Sigmoid colon (tissue), 7 donors: ENCODE measurements around the gene GATB. TPM values are rescaled to one million over a fixed set of nuclear protein-coding genes. Genes with fewer than 3 reads are reported as not detected.

ENCODE experiments used
- DNase-seq: peaks from one replicate; pipeline ENCODE4 v3.0.0-alpha.2; 2019
- H3K27ac ChIP-seq, 4 donors: fragments of 200-600 bp; sonication (generic); one replicate each; pipeline ENCODE4 v1.5.1; 2016 to 2019; ENCODE audit warnings: mild to moderate bottlenecking in 1 of 4
- H3K27me3 ChIP-seq, 3 donors: fragments of 200-600 bp; sonication (generic); one replicate each; pipeline ENCODE4 v1.5.1; 2019; ENCODE audit warnings: mild to moderate bottlenecking in 1 of 3
- H3K36me3 ChIP-seq, 4 donors: fragments of 200-600 bp; sonication (generic); one replicate each; pipeline ENCODE4 v1.5.1; 2016 to 2019
- H3K4me1 ChIP-seq, 4 donors: fragments of 200-600 bp; sonication (generic); one replicate each; pipeline ENCODE4 v1.5.1; 2017 to 2019
- H3K4me3 ChIP-seq, 4 donors: fragments of 200-600 bp; sonication (generic); one replicate each; pipeline ENCODE4 v1.5.1; 2017 to 2019; ENCODE audit warnings: mild to moderate bottlenecking in 2 of 4, moderate library complexity in 1 of 4
- H3K9me3 ChIP-seq, 4 donors: fragments of 200-600 bp in 3 of 4; sonication (generic) in 3 of 4; one replicate each; pipeline versions ENCODE4 v1.5.1 to v1.6.1; 2013 to 2019
- EP300 ChIP-seq, 4 donors: sonication (generic); formaldehyde crosslinking; IDR thresholded peaks; one replicate each; pipeline ENCODE4 v1.6.1; 2017; ENCODE audit warnings: antibody characterized with exemption in 4 of 4
- POLR2A ChIP-seq, 2 donors: fragments of 450-650 bp; IDR thresholded peaks; one replicate each; pipeline ENCODE4 v1.6.1; 2016; ENCODE audit warnings: antibody characterized with exemption in 2 of 2, mild to moderate bottlenecking in 2 of 2, moderate library complexity in 2 of 2
- POLR2AphosphoS5 ChIP-seq, 4 donors: sonication (generic); formaldehyde crosslinking; IDR thresholded peaks; one replicate each; pipeline ENCODE4 v1.6.1; 2017; ENCODE audit warnings: antibody characterized with exemption in 4 of 4
- whole genome bisulfite sequencing, 2 donors: extraction: QIAGEN DNeasy Blood & Tissue Kit; methylation state at CpG; one replicate each; pipeline ENCODE4 v1.1.7; 2013; 5-methylcytosine and 5-hydroxymethylcytosine counted together
- intact Hi-C: fragments of 100-400 bp; cut with DNase I; formaldehyde crosslinking; loops from one replicate; pipeline ENCODE4 v1.15.1; 2023
- polyA plus RNA-seq, 3 donors: library from polyadenylated mRNA; stranded (reverse); fragments of 200-250 nt; gene quantifications; one replicate each; pipeline ENCODE4 v1.2.3, GENCODE V29; 2013
- total RNA-seq, 4 donors: library from RNA; depleted of rRNA; stranded (reverse); fragments of >200 nt; gene quantifications; one replicate each; pipeline ENCODE4 v1.1.0, GENCODE V29; 2016
- TF ChIP-seq, protein P1 (sequence below), 4 experiments: fragments of 450-650 bp in 3 of 4; fragments of 200-600 bp in 1 of 4; IDR thresholded peaks; one replicate each; pipeline ENCODE4 v1.5.1; 2016 to 2019; ENCODE audit warnings: antibody characterized with exemption in 4 of 4, mild to moderate bottlenecking in 3 of 4, moderate library complexity in 2 of 4
- donor health status: healthy with polysubstance abuse.
- donor health status: Bipolar disorder and iron deficiency.
- donor health status: healthy.

GATB gene
- total and polyA plus RNA-seq, 7 donors = 11.1 to 22.1 (median 15.1) TPM

DNA sequence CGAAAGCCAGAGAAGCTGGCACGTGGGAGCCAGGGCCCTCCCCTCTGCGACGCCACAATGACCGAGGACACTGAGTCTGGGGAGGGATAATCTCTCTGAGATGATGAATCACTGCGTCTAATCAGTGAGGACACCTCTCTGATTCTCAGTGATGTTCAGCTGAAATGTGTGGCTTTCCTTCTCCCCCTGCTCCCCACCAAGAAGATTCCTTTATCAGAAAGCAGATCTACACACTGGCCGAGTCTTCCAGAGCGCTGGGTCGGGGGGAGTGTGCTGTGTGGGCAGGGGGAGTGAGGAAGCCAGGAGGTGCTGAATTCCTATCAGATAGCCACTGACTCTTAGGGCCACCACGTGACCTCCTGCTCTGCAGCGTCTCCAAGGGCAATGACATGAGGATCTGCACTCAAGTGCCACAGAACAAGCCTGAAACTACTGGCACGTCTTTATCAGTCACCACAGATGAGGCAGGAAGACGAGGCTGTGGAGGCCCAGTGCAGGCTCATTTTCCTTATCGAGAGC, 89.2 kb downstream of the GATB start:
- H3K36me3 ChIP-seq = no peaks in the 10 kb centered on the region
- TF ChIP-seq, protein P1, sequence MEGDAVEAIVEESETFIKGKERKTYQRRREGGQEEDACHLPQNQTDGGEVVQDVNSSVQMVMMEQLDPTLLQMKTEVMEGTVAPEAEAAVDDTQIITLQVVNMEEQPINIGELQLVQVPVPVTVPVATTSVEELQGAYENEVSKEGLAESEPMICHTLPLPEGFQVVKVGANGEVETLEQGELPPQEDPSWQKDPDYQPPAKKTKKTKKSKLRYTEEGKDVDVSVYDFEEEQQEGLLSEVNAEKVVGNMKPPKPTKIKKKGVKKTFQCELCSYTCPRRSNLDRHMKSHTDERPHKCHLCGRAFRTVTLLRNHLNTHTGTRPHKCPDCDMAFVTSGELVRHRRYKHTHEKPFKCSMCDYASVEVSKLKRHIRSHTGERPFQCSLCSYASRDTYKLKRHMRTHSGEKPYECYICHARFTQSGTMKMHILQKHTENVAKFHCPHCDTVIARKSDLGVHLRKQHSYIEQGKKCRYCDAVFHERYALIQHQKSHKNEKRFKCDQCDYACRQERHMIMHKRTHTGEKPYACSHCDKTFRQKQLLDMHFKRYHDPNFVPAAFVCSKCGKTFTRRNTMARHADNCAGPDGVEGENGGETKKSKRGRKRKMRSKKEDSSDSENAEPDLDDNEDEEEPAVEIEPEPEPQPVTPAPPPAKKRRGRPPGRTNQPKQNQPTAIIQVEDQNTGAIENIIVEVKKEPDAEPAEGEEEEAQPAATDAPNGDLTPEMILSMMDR (IDR thresholded peaks at IDR 0.05) = no peak
- TF ChIP-seq POLR2A (IDR thresholded peaks at IDR 0.05) = no peak
- TF ChIP-seq EP300 (IDR thresholded peaks at IDR 0.05) = no peak
- TF ChIP-seq POLR2AphosphoS5 (IDR thresholded peaks at IDR 0.05) = no peak
- H3K4me1 ChIP-seq = peaks cover 0 to 18% (median 16%) of the 10 kb centered on the region in 4 donors
- H3K9me3 ChIP-seq = no peaks in the 10 kb centered on the region
- no peak overlapping the region for H3K27ac ChIP-seq
- intact Hi-C loops = loop anchor here (5.0 kb wide), 1 partner anchor 91 kb away; the partner anchor contains the start of gene GATB
- H3K27me3 ChIP-seq = no peaks in the 10 kb centered on the region
- DNase-seq = no peak
- WGBS, 2 donors = 84 to 93% methylated on average over 14 of the region's 14 CpGs
- no peak overlapping the region for H3K4me3 ChIP-seq

DNA sequence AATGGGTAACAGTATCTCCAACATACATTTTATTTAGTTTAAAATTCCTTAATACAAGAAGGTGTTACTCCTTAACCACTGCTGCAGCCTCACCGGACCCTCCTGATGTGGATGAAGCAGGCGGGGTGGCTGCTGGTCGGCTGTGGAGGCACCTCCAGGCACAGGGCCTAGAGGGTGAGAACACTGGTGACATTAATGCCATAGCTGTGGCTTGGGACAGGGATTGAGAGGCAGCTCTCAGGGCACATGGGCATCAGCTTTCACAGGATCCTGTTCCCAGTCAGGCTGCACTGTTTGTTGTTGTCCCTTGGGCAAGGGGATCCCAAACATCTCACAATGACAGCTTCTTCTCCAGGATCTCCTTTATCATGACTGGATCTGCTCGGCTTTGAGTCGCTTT, 90.0 kb downstream of the GATB start:
- intact Hi-C loops = loop anchor here (5.0 kb wide), 1 partner anchor 91 kb away; the partner anchor contains the start of gene GATB
- DNase-seq = no peak
- Histone ChIP-seq H3K27ac (no peak overlapping the region), H3K9me3 (no peaks in the 10 kb centered on the region), H3K36me3 (no peaks in the 10 kb centered on the region), H3K4me1 (peaks cover 0 to 18% (median 15%) of the 10 kb centered on the region in 4 donors), H3K4me3 (no peak overlapping the region), H3K27me3 (no peaks in the 10 kb centered on the region)
- 93 to 96% methylated on average over 5 of the region's 5 CpGs for WGBS, 2 donors
- TF ChIP-seq, protein P1 (IDR thresholded peaks at IDR 0.05) = no peak
- no peak for TF ChIP-seq POLR2AphosphoS5 (IDR thresholded peaks at IDR 0.05)
- no peak for TF ChIP-seq POLR2A (IDR thresholded peaks at IDR 0.05)
- no peak for TF ChIP-seq EP300 (IDR thresholded peaks at IDR 0.05)

DNA sequence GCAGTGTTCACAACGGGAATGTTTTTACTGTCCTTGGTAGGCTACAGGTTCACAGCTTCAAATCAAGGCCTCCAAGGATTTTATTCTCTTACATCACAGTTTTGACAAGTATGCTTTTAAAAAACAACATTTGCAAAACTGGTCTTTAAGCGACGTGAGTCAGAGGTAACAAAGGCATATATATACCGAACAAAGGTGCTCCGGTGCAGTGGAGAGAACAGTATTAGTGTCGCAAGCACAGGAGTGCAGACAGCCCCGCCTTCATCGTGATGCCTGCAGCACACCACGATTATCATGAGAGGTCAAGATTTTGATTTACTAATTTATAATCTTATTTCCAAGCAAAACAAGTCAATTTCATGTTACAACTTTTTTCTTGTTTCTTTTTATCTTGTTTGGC, 90.8 kb downstream of the GATB start:
- Histone ChIP-seq H3K27ac (no peak overlapping the region), H3K36me3 (no peaks in the 10 kb centered on the region), H3K27me3 (no peaks in the 10 kb centered on the region), H3K4me3 (no peak overlapping the region), H3K9me3 (no peaks in the 10 kb centered on the region), H3K4me1 (peaks cover 0 to 12% (median 7%) of the 10 kb centered on the region in 4 donors)
- WGBS, 2 donors = 89 to 94% methylated on average over 9 of the region's 9 CpGs
- intact Hi-C loops = loop anchor here (5.0 kb wide), 1 partner anchor 92 kb away; the partner anchor contains the start of gene GATB
- TF ChIP-seq, protein P1 (IDR thresholded peaks at IDR 0.05) = no peak
- TF ChIP-seq EP300 (IDR thresholded peaks at IDR 0.05) (no peak), POLR2A (IDR thresholded peaks at IDR 0.05) (no peak), POLR2AphosphoS5 (IDR thresholded peaks at IDR 0.05) (no peak)
- DNase-seq = no peak

DNA sequence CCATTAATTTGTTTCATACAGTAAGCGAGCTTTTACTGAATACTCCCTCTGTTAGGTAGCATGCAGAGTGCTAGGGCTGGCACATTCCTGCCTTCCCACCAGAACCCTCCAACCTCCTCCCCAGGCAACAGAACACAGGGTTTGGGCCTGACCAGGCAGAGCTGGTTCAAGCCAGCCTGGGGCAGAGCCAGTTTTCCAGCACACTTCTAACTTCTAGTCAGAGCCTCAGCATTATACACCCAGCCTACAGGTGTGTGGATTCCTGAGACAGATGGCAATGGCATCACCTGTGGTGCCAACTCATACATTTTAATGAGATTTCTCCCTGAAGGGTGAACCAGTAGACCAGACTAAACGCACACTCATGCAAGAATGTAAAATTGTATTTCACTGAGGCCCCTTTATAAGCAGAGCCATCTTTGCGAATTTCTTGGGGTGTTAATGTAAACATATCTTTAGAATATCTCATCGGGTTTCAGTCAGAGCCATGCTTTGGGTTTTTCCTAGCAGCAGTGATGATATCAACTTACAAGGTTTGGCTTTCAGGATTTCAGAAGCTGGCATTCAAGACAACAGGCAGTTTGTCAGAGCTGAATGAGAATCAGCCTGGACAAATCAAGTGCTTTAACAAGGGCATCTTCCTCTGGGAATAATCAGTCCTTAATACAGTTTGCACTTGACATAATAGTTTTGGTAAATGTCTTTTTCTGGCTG, 92.0 kb downstream of the GATB start:
- Histone ChIP-seq H3K4me3 (no peak overlapping the region), H3K9me3 (no peaks in the 10 kb centered on the region), H3K27ac (no peak overlapping the region), H3K36me3 (no peaks in the 10 kb centered on the region), H3K27me3 (no peaks in the 10 kb centered on the region), H3K4me1 (peaks cover 0 to 1% (median under 1%) of the 10 kb centered on the region in 4 donors)
- 88 to 89% methylated on average over 4 of the region's 4 CpGs for WGBS, 2 donors
- no peak for DNase-seq
- intact Hi-C loops = no loop called here
- TF ChIP-seq POLR2A (IDR thresholded peaks at IDR 0.05) (no peak), POLR2AphosphoS5 (IDR thresholded peaks at IDR 0.05) (no peak), EP300 (IDR thresholded peaks at IDR 0.05) (no peak)
- TF ChIP-seq, protein P1 (IDR thresholded peaks at IDR 0.05) = no peak
